SH-SY5Y (cell line): ENCODE data around the gene TKTL1.

Source experiments
- GATA2 ChIP-seq: IDR thresholded peaks from 2 replicates; pipeline ENCODE4 v1.6.1; 2011; ENCODE audit warnings: mild to moderate bottlenecking, low read depth, low read length
- GATA3 ChIP-seq: IDR thresholded peaks from 2 replicates; pipeline ENCODE4 v1.6.1; 2011; ENCODE audit warnings: low read depth, mild to moderate bottlenecking, low read length, moderate library complexity

DNA sequence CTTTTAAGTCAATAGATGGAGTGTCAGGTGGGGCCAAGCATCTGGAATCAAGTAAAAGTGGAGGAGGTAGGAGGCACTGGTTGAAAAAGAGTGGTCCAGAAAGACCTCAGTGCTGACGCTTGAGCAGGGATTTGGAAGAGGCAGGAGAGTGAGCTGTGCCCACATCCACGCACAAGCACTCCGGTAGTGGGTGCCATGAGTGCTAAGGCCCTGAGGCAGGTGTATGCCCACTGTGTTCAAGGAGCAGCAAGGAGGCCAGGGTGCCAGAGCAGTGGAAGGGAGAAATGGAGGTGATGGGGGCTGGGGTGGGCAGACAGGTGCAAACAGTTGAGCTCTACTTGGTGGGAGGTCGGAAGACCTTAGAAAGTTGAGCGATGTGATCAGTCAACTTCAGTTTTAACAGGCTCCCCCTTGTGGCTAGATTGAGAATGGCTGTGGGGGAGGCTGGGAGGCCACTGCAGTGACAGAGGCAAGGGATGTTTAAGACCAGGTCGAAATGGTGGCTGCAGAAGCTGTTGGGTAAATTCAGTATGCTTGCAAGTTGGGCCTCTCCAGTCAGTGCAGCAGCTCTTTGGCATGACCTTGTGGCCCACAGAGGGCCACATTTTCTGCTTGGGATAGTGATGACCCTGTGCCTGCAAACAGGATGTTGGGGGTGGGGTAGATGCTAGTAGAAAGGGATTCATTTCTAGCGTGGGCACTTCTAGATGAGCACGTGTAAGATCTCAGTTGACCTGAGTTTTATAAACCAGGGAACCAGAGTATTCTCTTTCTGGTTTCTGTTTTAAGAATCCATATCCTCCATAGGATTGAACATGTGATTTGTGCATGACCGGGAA is 12.7 kb downstream of the TKTL1 start:
- TF ChIP-seq GATA2: no peak
- no peak for TF ChIP-seq GATA3
